Activated naive CD8-positive, alpha-beta T cell treated with anti-CD3 and anti-CD28 coated beads for 36 hours (primary cell): ENCODE results near the gene HSPB7. TPM values are rescaled to one million over a fixed set of nuclear protein-coding genes. Genes with fewer than 3 reads are reported as not detected.

Source experiments
- DNase-seq: peaks from one replicate; pipeline ENCODE4 v3.0.0; 2021
- H3K27ac Mint-ChIP-seq: one replicate; pipeline ENCODE4 v1.8.0; 2022; ENCODE audit warnings: mild to moderate bottlenecking, moderate library complexity, mixed read lengths
- H3K27me3 Mint-ChIP-seq: one replicate; pipeline ENCODE4 v1.8.0; 2022; ENCODE audit warnings: mild to moderate bottlenecking, mixed read lengths
- H3K36me3 Mint-ChIP-seq: one replicate; pipeline ENCODE4 v1.8.0; 2021; ENCODE audit warnings: mild to moderate bottlenecking, mixed read lengths
- H3K4me1 Mint-ChIP-seq: one replicate; pipeline ENCODE4 v1.8.0; 2021; ENCODE audit warnings: mixed read lengths
- H3K4me3 Mint-ChIP-seq: one replicate; pipeline ENCODE4 v1.8.0; 2022; ENCODE audit warnings: mild to moderate bottlenecking, moderate library complexity, mixed read lengths
- H3K9me3 Mint-ChIP-seq: one replicate; pipeline ENCODE4 v1.8.0; 2022; ENCODE audit warnings: mixed read lengths
- total RNA-seq, 2 experiments: library from RNA; stranded (reverse); gene quantifications; one replicate each; pipeline ENCODE4 v1.2.3, GENCODE V29; 2021

HSPB7 gene
- total RNA-seq, 2 experiments from 2014 or later = not detected

DNA sequence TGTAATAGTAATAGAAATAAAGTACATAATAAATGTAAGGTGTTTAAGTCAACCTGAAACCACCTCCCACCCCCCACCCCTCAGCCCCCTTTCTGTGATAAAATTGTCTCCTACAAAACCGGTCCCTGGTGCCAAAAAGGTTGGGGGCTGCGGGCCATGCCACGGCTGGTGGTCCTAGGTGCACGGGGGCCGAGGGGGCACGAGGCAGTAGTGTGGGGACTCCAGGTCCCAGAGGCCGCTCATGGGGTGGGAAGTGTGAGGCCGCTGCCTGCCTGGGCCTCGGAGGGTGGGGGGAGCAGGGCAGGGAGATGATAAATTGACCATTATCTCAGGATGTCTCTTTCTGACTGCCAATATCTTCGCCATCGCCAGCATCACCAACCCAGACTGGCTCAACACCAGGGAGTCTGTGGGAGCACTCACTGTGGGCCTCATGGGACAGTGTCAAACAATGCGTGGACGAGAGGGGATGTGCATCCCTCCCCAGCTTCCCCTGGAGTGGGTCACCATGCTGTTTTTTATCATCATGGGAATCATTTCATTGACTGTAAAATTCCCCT is 48.4 kb downstream of the HSPB7 start:
- no peak overlapping the region for H3K27ac Mint-ChIP-seq
- peaks cover 74% of the 10 kb centered on the region for H3K36me3 Mint-ChIP-seq
- DNase-seq = no peak
- H3K9me3 Mint-ChIP-seq = peaks cover 12% of the 10 kb centered on the region
- no peaks in the 10 kb centered on the region for H3K27me3 Mint-ChIP-seq
- no peak overlapping the region for H3K4me3 Mint-ChIP-seq
- H3K4me1 Mint-ChIP-seq = peaks cover 77% of the 10 kb centered on the region

DNA sequence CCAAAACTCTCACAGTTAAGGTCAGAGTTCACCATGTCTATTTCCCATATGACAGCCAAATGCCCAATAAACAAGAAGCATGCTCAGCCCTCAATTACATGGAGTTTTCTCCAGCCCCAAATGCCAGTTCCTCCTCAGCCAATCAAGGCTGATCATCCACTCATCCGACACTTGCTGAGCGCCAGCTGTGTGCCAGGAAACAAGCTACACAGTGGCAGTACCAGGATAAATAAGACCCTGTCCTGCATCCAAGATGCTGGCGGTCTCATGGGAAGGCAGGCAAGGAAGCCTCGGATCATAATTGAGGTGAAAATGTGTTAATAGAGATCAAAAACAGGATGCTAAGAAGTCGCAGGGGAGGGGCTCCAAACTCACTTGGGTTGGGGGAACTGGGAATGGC is 49.7 kb downstream of the HSPB7 start:
- no peaks in the 10 kb centered on the region for H3K27me3 Mint-ChIP-seq
- no peak overlapping the region for H3K4me3 Mint-ChIP-seq
- H3K4me1 Mint-ChIP-seq = peaks cover 78% of the 10 kb centered on the region
- peak overlapping the region; percentile 93 for H3K27ac Mint-ChIP-seq
- H3K36me3 Mint-ChIP-seq = peaks cover 71% of the 10 kb centered on the region
- H3K9me3 Mint-ChIP-seq = peaks cover 13% of the 10 kb centered on the region
- no peak for DNase-seq

DNA sequence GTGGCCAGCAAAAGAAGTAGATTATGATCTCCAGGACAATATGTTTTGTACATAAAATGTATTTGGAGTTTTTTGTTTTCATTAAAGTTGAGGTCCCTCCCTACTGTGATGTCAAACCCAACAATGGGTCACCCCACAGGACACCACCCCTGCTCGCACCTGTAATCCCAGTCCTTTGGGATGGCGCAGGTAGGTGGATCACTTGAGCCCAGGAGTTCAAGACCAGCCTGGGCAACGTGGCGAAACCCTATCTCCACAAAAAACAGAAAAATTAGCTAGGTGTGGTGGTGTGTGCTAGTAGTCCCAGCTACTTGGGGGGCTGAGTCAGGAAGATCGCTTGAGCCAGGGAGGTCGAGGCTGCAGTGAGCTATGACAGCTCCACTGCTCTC is 50.9 kb downstream of the HSPB7 start:
- Mint-ChIP-seq H3K4me3 (peak overlapping the region; percentile 43), H3K9me3 (peaks cover 13% of the 10 kb centered on the region), H3K27me3 (no peaks in the 10 kb centered on the region), H3K4me1 (peaks cover 80% of the 10 kb centered on the region), H3K36me3 (peaks cover 59% of the 10 kb centered on the region), H3K27ac (peak overlapping the region; percentile 93)
- no peak for DNase-seq

DNA sequence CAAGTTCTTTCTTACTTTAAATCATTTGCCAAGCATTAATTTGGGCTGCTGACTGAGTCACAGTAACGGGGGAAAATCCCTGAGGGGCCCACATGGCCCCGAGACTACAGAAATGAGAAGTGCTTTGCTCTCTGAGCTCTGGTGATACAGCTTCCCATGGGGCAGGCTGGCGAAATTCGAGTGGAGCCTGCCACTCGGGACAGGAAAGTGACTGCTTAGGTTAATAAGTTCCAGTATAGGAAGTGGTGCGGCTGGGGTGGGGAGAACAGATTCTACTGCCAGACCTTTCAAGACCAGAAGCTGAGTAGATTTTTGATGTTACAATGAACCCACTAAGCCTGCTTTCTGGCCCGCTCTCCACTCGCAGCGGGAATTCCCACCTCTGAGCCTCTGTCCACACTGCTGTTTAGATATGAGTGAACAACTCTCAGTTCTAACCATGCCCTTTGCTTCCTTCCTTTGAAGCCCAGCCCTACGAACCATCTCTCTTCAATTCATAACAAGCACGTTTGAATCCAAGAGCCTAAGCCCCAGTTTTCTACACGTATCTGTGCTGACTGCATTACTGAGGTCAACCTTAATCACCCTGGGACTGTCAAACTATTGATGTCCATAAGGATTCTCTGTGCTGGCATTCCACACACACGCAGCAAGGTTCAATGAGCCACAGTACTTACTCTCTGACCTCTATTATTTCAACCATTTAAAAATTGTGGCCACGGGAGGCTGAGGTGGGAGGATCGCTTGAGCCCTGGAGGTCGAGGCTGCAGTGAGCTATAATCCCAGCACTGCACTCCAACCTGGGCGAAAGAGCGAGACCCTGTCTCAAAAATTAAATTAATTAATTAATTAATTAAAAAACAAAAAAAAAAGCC is 51.5 kb downstream of the HSPB7 start:
- peaks cover 63% of the 10 kb centered on the region for H3K36me3 Mint-ChIP-seq
- peaks cover 82% of the 10 kb centered on the region for H3K4me1 Mint-ChIP-seq
- DNase-seq = peak; percentile 86
- peak overlapping the region; percentile 100 for H3K27ac Mint-ChIP-seq
- H3K27me3 Mint-ChIP-seq = no peaks in the 10 kb centered on the region
- H3K4me3 Mint-ChIP-seq = peak overlapping the region; percentile 77
- peaks cover 13% of the 10 kb centered on the region for H3K9me3 Mint-ChIP-seq

DNA sequence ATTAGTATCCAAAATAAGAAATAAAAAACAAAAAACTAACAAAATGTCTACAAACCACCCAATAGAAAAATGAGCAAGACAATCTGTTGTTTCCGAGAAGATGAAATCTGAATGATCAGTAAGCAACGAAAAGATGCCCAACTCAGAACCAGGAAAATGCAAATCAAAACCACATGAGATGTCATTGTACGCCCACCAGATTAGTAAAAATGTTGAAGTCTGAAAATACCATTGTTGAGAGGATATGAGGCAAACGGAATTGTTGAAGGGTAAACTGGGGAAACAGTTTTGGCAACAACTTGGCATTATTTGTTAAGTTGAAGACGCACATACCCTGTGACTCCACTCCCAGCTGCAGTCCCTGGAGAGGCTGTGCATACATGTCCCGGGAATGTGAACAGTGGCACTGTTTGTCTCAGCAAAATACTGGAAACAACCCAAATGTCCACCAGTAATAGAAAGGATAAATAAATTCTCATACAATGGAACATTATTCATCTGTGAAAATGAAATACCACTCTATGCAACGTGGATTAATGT is 52.5 kb downstream of the HSPB7 start:
- DNase-seq = peak; percentile 31
- Mint-ChIP-seq H3K4me3 (peak overlapping the region; percentile 77), H3K9me3 (peaks cover 13% of the 10 kb centered on the region), H3K27me3 (no peaks in the 10 kb centered on the region), H3K36me3 (peaks cover 62% of the 10 kb centered on the region), H3K27ac (peak overlapping the region; percentile 100), H3K4me1 (peaks cover 86% of the 10 kb centered on the region)

Other genes starting within 250 kb of the HSPB7 start
- 1 to 10 TPM; 1.9 to 2.0 TPM for gene UQCRHL, start 210.4 kb downstream of the HSPB7 start, total RNA-seq
- gene SPEN, start 170.3 kb downstream of the HSPB7 start, total RNA-seq = 10 to 100 TPM; 49.3 to 51.9 TPM
- 10 to 100 TPM; 52.3 to 56.1 TPM for gene ZBTB17, start 41.9 kb downstream of the HSPB7 start, total RNA-seq
- not detected for gene SRARP, start 13.8 kb downstream of the HSPB7 start, total RNA-seq
- not detected for gene CLCNKA, start 4.0 kb upstream of the HSPB7 start, total RNA-seq
- not detected for gene CLCNKB, start 25.7 kb upstream of the HSPB7 start, total RNA-seq
- gene FAM131C, start 55.6 kb upstream of the HSPB7 start, total RNA-seq = under 1 TPM; 0.34 to 0.45 TPM
- gene EPHA2, start 138.0 kb upstream of the HSPB7 start, total RNA-seq = under 1 TPM in 1 of 2 experiments, not detected in 1; 0.08 TPM
- 1 to 10 TPM; 4.4 to 4.5 TPM for gene ARHGEF19, start 194.6 kb upstream of the HSPB7 start, total RNA-seq
- gene CPLANE2, start 219.1 kb upstream of the HSPB7 start, total RNA-seq = 1 to 10 TPM; 2.2 to 2.5 TPM